ENCODE data around the gene XCL2.

GRCh38 chr1:168553680-168554553 is 10.1 kb upstream of the XCL2 start:
- TF ChIP-seq TAF1 (IDR thresholded peaks at IDR 0.05; ENCODE audit: low read depth, low read length), result no peak
- TF ChIP-seq POLR2AphosphoS5 (IDR thresholded peaks at IDR 0.05; ENCODE audit: low read depth, low read length), result no peak
- no peak for TF ChIP-seq POLR2A (IDR thresholded peaks at IDR 0.05; ENCODE audit: low read depth, low read length)
